ENCODE results near the gene RAPGEF2.
"Not testable (repeated sequence)": the region's sequence is repeated elsewhere in the genome, so short reads cannot be mapped to it uniquely, and the experiment has no call there.

The RAPGEF2 gene

DNA sequence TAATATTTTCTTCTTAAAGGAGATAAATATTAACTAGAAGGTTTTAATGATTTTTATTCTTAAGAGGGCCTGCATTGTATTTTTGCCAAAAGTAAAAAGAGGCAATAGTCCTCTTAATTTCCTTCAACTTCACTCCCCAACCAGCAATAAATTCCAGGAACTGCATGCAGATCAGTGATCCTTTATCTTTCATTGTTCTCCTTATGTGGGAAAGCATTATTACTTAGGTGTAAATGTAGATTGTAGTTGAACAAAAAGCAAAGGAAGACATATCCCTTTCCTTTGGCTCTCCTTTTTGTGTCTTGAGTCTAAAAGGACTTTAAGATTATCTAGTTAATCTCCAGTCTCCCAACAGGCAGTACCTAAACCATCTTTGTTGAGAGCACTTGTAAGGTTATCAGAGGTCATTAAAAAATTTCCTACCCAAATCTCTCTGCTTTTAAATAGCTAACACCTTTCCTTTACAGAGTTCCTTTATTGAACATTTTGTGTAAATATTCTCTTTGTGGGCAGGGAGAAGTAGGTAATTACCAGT is 55.3 kb downstream of the RAPGEF2 start:
- H3K27ac ChIP-seq: no peak overlapping the region
- TF ChIP-seq, protein P1, sequence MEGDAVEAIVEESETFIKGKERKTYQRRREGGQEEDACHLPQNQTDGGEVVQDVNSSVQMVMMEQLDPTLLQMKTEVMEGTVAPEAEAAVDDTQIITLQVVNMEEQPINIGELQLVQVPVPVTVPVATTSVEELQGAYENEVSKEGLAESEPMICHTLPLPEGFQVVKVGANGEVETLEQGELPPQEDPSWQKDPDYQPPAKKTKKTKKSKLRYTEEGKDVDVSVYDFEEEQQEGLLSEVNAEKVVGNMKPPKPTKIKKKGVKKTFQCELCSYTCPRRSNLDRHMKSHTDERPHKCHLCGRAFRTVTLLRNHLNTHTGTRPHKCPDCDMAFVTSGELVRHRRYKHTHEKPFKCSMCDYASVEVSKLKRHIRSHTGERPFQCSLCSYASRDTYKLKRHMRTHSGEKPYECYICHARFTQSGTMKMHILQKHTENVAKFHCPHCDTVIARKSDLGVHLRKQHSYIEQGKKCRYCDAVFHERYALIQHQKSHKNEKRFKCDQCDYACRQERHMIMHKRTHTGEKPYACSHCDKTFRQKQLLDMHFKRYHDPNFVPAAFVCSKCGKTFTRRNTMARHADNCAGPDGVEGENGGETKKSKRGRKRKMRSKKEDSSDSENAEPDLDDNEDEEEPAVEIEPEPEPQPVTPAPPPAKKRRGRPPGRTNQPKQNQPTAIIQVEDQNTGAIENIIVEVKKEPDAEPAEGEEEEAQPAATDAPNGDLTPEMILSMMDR (conservative IDR thresholded peaks at IDR 0.05): no peak
- no peak for TF ChIP-seq ZFX (IDR thresholded peaks at IDR 0.05)

DNA sequence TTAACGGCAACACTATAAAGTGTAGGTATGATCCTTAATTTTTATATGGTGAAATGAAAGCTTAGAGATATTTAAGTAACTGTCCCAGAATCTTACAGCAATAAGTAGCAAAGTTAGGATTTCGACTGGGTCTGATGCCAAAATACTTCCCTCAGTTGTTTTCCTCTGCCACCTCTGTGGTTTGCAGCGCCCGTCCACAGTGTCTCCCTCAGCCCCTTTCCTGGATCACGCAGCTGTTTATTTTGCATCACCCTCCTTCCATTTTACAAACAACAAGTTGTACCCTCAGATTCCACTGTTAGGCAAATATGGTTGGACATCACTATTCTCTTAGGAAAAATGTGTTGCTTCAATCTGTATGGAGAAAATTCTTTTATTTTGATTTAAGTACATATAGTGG is 56.1 kb downstream of the RAPGEF2 start:
- no peak overlapping the region for H3K27ac ChIP-seq
- no peak for TF ChIP-seq ZFX (IDR thresholded peaks at IDR 0.05)
- TF ChIP-seq, protein P1 (conservative IDR thresholded peaks at IDR 0.05): no peak

DNA sequence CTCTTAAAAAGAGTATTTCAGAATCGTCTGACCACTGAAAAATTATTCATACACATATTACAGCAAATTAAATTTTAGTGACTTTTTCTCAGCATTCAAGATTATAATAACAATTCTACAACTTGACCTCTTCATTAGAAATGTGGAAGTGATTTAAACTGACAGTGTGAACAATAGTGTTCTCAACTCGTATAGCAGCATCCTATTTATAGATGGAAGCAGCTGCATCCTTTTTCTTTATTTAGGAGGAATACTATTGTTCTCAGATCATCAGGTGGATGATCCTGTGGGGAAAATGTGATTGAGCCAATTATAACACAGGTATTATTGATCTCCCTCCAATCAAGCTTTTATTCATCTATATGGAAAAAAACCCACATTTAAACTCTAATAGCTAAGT is 56.7 kb downstream of the RAPGEF2 start:
- no peak overlapping the region for H3K27ac ChIP-seq
- no peak for TF ChIP-seq ZFX (IDR thresholded peaks at IDR 0.05)
- TF ChIP-seq, protein P1 (conservative IDR thresholded peaks at IDR 0.05): no peak

DNA sequence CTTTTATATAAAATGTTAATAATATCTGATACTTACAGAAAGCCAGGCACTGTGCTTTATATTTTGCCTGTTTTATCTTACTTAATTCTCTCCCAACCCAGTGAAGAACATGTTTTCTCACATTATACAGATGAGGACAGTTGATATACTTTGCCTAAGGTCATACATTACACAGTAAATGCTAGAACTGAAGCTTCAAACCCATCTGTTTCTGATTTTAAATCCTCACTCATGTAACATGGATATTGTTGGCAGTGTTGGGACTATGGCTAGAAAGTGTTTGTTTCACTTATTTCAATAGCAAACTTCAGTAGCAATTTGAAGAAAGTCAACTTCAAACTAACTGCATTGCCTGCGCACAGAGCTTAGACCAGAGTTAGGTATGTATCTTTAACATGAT is 57.4 kb downstream of the RAPGEF2 start:
- H3K27ac ChIP-seq: no peak overlapping the region
- TF ChIP-seq, protein P1 (conservative IDR thresholded peaks at IDR 0.05): no peak
- TF ChIP-seq ZFX (IDR thresholded peaks at IDR 0.05): no peak

DNA sequence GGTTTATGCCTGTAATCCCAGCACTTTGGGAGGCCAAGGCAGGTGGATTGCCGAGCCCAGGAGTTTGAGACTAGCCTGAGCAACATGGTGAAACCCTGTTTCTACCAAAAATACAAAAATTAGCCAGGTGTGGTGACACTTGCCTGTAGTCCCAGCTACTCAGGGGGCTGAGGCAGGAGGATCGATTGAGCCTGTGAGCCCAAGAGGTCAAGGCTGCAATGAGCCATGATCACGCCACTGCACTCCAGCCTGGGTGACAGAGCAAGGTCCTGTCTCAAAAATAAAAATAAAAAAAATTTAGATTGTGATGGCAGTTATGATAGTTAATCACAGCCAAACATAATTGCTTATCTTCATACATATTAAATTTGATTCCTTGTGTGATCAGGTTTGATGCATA is 58.6 kb downstream of the RAPGEF2 start:
- not testable (repeated sequence) for H3K27ac ChIP-seq

DNA sequence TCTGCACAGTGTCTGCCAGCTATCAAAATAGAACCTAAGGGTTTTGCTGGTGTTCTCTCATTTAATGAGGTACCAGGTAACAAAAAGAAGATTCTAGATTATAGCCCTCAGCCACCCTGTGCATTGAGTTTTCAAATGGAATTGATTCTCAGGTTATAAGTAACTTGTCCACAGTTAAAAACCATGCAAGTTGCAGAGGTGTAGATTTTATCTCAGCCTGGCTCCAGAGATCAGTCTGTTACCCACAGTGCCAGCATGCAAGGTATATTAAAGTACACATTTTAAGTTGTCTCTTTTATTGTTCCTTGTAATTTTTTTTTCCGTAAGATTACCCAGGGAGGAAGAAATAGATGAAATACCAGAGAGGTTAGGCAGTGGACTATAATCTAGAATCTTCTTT is 59.7 kb downstream of the RAPGEF2 start:
- no peak overlapping the region for H3K27ac ChIP-seq
- no peak for TF ChIP-seq ZFX (IDR thresholded peaks at IDR 0.05)
- TF ChIP-seq, protein P1 (conservative IDR thresholded peaks at IDR 0.05): no peak

DNA sequence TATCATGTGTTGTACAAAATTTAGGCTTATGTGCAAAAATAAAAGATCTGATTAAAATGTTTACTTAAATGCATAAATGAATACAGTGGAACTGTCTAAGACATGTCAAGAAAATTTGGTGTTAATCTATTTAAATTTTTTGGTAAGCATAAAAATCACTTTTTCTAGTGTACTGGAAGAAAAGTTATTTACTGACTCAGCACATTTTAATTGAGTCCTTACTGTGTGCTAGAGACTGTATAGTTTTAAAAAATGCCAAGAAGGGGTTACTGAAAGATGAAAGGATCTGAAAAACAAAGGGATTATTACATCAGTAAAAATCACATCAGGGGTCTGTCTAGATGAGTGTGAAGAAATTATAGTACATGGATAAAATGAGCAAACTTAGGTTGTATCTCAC is 60.6 kb downstream of the RAPGEF2 start:
- no peak overlapping the region for H3K27ac ChIP-seq
- TF ChIP-seq ZFX (IDR thresholded peaks at IDR 0.05): no peak
- TF ChIP-seq, protein P1 (conservative IDR thresholded peaks at IDR 0.05): no peak
